Measurements from ENCODE around the gene ZNF263.

DNA sequence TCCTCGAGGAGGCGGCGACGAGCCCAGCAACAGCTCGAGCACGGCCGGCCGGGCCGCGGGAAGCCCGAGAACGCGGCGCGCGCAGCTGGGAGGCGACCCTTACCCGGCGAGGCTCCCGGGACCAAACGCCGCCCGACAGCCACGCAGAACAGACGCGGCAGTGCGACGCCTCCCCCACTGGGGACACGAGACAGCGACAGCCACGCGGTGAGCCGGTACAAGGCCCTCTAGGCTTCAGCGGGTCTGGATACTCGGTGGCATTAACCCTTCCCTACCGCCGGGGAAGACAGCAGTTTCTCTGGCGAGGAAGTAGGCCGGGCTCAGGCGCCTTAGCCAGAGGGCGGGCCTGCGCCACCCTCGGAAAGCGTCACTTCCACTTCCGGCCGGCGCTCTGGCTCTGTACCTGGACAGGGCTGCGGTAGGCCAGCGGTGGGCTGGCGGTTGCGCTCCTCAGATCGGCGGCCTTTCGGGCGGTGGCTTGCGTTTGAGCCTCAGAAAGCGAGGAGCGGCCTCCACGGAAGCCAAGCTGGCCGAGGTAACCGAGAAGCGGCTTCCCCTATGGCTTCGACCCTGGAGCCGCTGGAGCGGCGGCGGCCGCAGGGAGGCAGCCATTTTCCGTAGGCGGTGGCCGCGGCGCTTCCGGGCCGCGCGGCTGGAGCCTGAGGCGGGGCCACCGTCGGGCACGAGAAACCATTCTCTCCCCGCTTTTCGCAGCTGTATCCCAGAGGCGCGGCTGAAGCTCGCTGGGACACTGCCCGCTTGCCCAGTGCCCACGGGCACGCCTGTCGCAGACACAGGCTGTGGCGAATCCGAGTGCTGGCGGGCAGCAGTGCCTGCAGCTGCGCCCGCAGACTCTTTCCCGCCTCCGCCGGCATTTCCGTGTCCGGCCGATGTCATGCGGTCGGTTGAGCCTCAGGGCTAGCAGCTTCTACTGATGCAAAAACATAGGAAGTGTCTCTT lies 22.1 kb downstream of the ZNF263 start, which contains the start of the genes TIGD7 and ZNF75A:
- no peak for TF ChIP-seq EP300 (IDR thresholded peaks at IDR 0.05)
- peak; percentile 81 to 82 for TF ChIP-seq POLR2A (IDR thresholded peaks at IDR 0.05)
- TF ChIP-seq POLR2AphosphoS5 (IDR thresholded peaks at IDR 0.05) = peak; percentile 93
- TF ChIP-seq, protein P1, sequence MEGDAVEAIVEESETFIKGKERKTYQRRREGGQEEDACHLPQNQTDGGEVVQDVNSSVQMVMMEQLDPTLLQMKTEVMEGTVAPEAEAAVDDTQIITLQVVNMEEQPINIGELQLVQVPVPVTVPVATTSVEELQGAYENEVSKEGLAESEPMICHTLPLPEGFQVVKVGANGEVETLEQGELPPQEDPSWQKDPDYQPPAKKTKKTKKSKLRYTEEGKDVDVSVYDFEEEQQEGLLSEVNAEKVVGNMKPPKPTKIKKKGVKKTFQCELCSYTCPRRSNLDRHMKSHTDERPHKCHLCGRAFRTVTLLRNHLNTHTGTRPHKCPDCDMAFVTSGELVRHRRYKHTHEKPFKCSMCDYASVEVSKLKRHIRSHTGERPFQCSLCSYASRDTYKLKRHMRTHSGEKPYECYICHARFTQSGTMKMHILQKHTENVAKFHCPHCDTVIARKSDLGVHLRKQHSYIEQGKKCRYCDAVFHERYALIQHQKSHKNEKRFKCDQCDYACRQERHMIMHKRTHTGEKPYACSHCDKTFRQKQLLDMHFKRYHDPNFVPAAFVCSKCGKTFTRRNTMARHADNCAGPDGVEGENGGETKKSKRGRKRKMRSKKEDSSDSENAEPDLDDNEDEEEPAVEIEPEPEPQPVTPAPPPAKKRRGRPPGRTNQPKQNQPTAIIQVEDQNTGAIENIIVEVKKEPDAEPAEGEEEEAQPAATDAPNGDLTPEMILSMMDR (IDR thresholded peaks at IDR 0.05) = peak in 3 of 4 experiments; percentile 16 to 52 (median 46)

Data from gastroesophageal sphincter (tissue), 3 donors.